IMR-90 (cell line): Measurements from ENCODE around the gene FNDC3B. TPM values are rescaled to one million over a fixed set of nuclear protein-coding genes. Genes with fewer than 3 reads are reported as not detected.

Experiments
- ATAC-seq: fragments of 200-7000 bp; cut with Tn5 transposase; 2 replicates; pipeline ENCODE4 v1.9.1; 2020; ENCODE audit warnings: low read depth, mild to moderate bottlenecking, moderate library complexity
- BruUV-seq: library from RNA; stranded (reverse); fragments of 400-500 nt; replicated peaks from 2 replicates; lab custom pipeline; 2021; lab: Mats Ljungman, UMichigan
- CTCF ChIA-PET: fragments of 300-600 bp; formaldehyde crosslinking; extraction: SDS; loops from one replicate; lab custom pipeline; 2021; ENCODE audit warnings: antibody characterized with exemption; lab: Yijun Ruan, JAX
- POLR2A ChIA-PET: fragments of 300-600 bp; sonication (Branson Sonifier 250); formaldehyde crosslinking; loops from one replicate; lab custom pipeline; 2022; ENCODE audit warnings: antibody characterized with exemption; ENCODE audit not compliant: unreplicated experiment; lab: Charles Lee
- DNase-seq: peaks from one replicate; pipeline ENCODE4 v3.0.0; 2013
- H2AFZ ChIP-seq: replicated peaks from 2 replicates; pipeline ENCODE3; 2013; ENCODE audit warnings: low read length, mild to moderate bottlenecking; ENCODE audit not compliant: poor library complexity
- H2AK5ac ChIP-seq: 2 replicates; pipeline ENCODE4 v1.6.1; 2013; ENCODE audit warnings: low read depth, low read length, inconsistent platforms
- H2AK9ac ChIP-seq: replicated peaks from 2 replicates; pipeline ENCODE3; 2013; ENCODE audit warnings: mild to moderate bottlenecking, low read depth, low read length, moderate library complexity; ENCODE audit not compliant: poor library complexity
- H2BK120ac ChIP-seq: 2 replicates; pipeline ENCODE4 v1.6.1; 2013; ENCODE audit warnings: low read depth, low read length, inconsistent platforms
- H2BK15ac ChIP-seq: 3 replicates; pipeline ENCODE4 v1.6.1; 2013; ENCODE audit warnings: low read depth, low read length, inconsistent platforms
- H2BK20ac ChIP-seq: 2 replicates; pipeline ENCODE4 v1.6.1; 2013; ENCODE audit warnings: low read depth, mild to moderate bottlenecking, inconsistent platforms, low read length, moderate library complexity
- H2BK5ac ChIP-seq: 2 replicates; pipeline ENCODE4 v1.6.1; 2013; ENCODE audit warnings: mild to moderate bottlenecking, low read depth, low read length, inconsistent platforms; ENCODE audit not compliant: poor library complexity, severe bottlenecking
- H3K14ac ChIP-seq: replicated peaks from 2 replicates; pipeline ENCODE4 v1.6.1; 2013; ENCODE audit warnings: low read depth, low read length, inconsistent platforms
- H3K18ac ChIP-seq: 2 replicates; pipeline ENCODE4 v1.6.1; 2013; ENCODE audit warnings: low read depth, low read length, control low read depth
- H3K23ac ChIP-seq: 2 replicates; pipeline ENCODE4 v1.6.1; 2013; ENCODE audit warnings: low read depth, low read length, inconsistent platforms
- H3K27ac ChIP-seq: 2 replicates; pipeline ENCODE4 v1.5.1; 2013; ENCODE audit warnings: mild to moderate bottlenecking, control low read depth, low read length; ENCODE audit not compliant: insufficient read depth
- H3K27me3 ChIP-seq: 2 replicates; pipeline ENCODE4 v1.6.1; 2013; ENCODE audit warnings: low read length; ENCODE audit not compliant: control insufficient read depth, insufficient read depth
- H3K36me3 ChIP-seq: 2 replicates; pipeline ENCODE4 v1.6.1; 2013; ENCODE audit warnings: low read length, mixed read lengths; ENCODE audit not compliant: control insufficient read depth, insufficient read depth
- H3K4ac ChIP-seq: 2 replicates; pipeline ENCODE4 v1.6.1; 2013; ENCODE audit warnings: low read depth, low read length, inconsistent platforms
- H3K4me1 ChIP-seq: 2 replicates; pipeline ENCODE4 v1.6.1; 2013; ENCODE audit warnings: low read length, mixed read lengths; ENCODE audit not compliant: control insufficient read depth, insufficient read depth
- H3K4me2 ChIP-seq: 2 replicates; pipeline ENCODE4 v1.6.1; 2013; ENCODE audit warnings: low read depth, mild to moderate bottlenecking, control low read depth, low read length, moderate library complexity
- H3K4me3 ChIP-seq: 2 replicates; pipeline ENCODE4 v1.5.1; 2013; ENCODE audit warnings: low read depth, mild to moderate bottlenecking, control low read depth, low read length, moderate library complexity; ENCODE audit not compliant: insufficient read depth
- H3K56ac ChIP-seq: 2 replicates; pipeline ENCODE4 v1.6.1; 2013; ENCODE audit warnings: low read length, inconsistent platforms; ENCODE audit not compliant: insufficient read depth; ENCODE audit errors: extremely low read depth
- H3K79me1 ChIP-seq, 2 experiments: 2 replicates each; pipeline ENCODE4 v1.6.1; 2013; ENCODE audit warnings: low read length in 2 of 2, inconsistent platforms in 1 of 2, low read depth in 1 of 2
- H3K9ac ChIP-seq: 2 replicates; pipeline ENCODE4 v1.6.1; 2013; ENCODE audit warnings: low read depth, low read length, control low read depth
- H3K9me1 ChIP-seq: 2 replicates; pipeline ENCODE4 v1.6.1; 2013; ENCODE audit warnings: low read length, inconsistent platforms; ENCODE audit not compliant: insufficient read depth
- H3K9me3 ChIP-seq: 2 replicates; pipeline ENCODE4 v1.6.1; 2013; ENCODE audit warnings: low read length; ENCODE audit not compliant: control insufficient read depth, insufficient read depth
- H4K20me1 ChIP-seq: 2 replicates; pipeline ENCODE4 v1.6.1; 2013; ENCODE audit warnings: low read length, inconsistent platforms; ENCODE audit not compliant: insufficient read depth
- H4K5ac ChIP-seq: 2 replicates; pipeline ENCODE4 v1.6.1; 2013; ENCODE audit warnings: mild to moderate bottlenecking, low read depth, low read length, control low read depth
- H4K8ac ChIP-seq, 2 experiments: 2 replicates each; pipeline ENCODE4 v1.6.1; 2013; ENCODE audit warnings: low read depth in 2 of 2, low read length in 2 of 2, control low read depth in 1 of 2, inconsistent platforms in 1 of 2
- H4K91ac ChIP-seq: 2 replicates; pipeline ENCODE4 v1.6.1; 2013; ENCODE audit warnings: low read depth, low read length, inconsistent platforms; ENCODE audit not compliant: insufficient read depth
- CHD1 ChIP-seq: IDR thresholded peaks from 2 replicates; pipeline ENCODE4 v1.6.1; 2012; ENCODE audit warnings: low read depth, low read length, improper control_type of control experiment
- RAD21 ChIP-seq: IDR thresholded peaks from 2 replicates; pipeline ENCODE4 v1.6.1; 2012; ENCODE audit warnings: low read length, improper control_type of control experiment
- RCOR1 ChIP-seq: IDR thresholded peaks from 2 replicates; pipeline ENCODE4 v1.6.1; 2012; ENCODE audit warnings: mild to moderate bottlenecking, low read length, improper control_type of control experiment; ENCODE audit not compliant: insufficient replicate concordance
- USF2 ChIP-seq: fragments of 150-350 bp; IDR thresholded peaks from 2 replicates; pipeline ENCODE4 v1.6.1; 2017; ENCODE audit warnings: mild to moderate bottlenecking, antibody characterized with exemption, low read length, low read depth
- WGBS, 2 experiments: methylation state at CpG; one replicate each; pipeline versions ENCODE4 v1.1.5 to v1.1.7; 2013; ENCODE audit warnings: missing lambda C conversion rate in 2 of 2; ENCODE audit not compliant: insufficient read length in 1 of 2; ENCODE audit errors: extremely low coverage in 2 of 2; 5-methylcytosine and 5-hydroxymethylcytosine counted together
- dilution Hi-C: fragments of 300-500 bp; cut with HindIII; formaldehyde crosslinking; loops from one replicate; pipeline ENCODE4 v1.14.3; 2018; ENCODE audit warnings: low sequenced_read_pairs; ENCODE audit not compliant: unreplicated experiment
- in situ Hi-C: fragments of 300-500 bp; cut with MboI; formaldehyde crosslinking; loops from 3 replicates; pipeline ENCODE4 v1.14.3; 2019; ENCODE audit warnings: low sequenced_read_pairs, inconsistent platforms, mixed read lengths
- intact Hi-C: fragments of 100-400 bp; cut with micrococcal nuclease; formaldehyde crosslinking; loops from 2 replicates; pipeline ENCODE4 v1.10.0; 2022
- polyA plus RNA-seq, 3 experiments: library from polyadenylated mRNA; depleted of rRNA; stranded (reverse); fragments of >200 nt; gene quantifications; 2 replicates each; pipeline ENCODE4 v1.2.3, GENCODE V29; 2012; ENCODE audit warnings: low replicate concordance in 1 of 3
- total RNA-seq: library from RNA; depleted of rRNA; stranded (reverse); fragments of >200 nt; gene quantifications from 2 replicates; pipeline ENCODE4 v1.2.3, GENCODE V29; 2012

Gene FNDC3B
- total and polyA plus RNA-seq, 2 of the 4 experiments (the other 2 are of a cell fraction) = 23.9 to 150 TPM

DNA sequence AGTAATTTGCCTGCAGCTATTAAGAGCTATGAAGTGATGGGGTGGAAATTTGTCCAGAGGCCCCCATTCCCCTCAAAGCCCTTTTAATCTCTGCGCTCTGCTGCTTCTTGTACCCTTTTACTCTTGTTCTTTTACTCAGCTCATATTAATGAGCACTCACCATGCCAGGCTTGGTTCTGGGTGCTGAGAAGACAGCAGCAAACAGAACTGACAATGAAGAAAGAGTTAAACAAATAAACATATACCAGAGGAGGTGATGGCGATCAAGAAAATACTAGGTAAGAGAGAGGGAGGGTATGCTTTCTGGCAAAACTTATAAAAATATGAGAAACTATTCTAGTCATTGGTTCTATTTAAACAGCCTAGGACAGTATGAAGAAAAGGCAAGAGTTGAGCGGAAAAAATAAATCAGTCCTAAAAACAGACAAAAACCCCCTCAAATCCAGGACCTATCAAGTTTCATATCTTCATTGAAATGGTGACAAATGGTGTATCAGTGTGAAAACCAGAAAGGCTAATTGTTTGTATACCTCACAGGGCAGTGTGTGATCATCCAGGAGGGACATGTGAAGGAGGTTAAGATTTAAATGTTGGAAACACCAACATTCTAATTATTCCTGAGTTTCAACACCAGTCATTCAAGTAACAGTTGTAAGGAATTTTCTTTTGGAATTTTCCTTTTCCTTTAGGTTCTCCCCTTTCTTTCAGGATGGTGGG lies 144.9 kb downstream of the FNDC3B start:
- Histone ChIP-seq H3K14ac (no peak overlapping the region), H2BK15ac (no peak overlapping the region), H3K18ac (no peak overlapping the region), H3K4me2 (no peak overlapping the region), H3K27me3 (no peaks in the 10 kb centered on the region), H4K5ac (no peak overlapping the region), H4K8ac (no peak overlapping the region), H3K4me1 (peaks cover 13% of the 10 kb centered on the region), H4K91ac (no peak overlapping the region), H2AFZ (no peak overlapping the region), H3K4ac (no peak overlapping the region), H3K9me1 (peaks cover 21% of the 10 kb centered on the region), H3K4me3 (no peak overlapping the region), H3K23ac (no peak overlapping the region), H2AK9ac (no peak overlapping the region), H2BK120ac (no peak overlapping the region), H3K56ac (no peak overlapping the region), H3K9me3 (no peaks in the 10 kb centered on the region), H3K9ac (no peak overlapping the region), H3K27ac (no peak overlapping the region), H3K36me3 (no peaks in the 10 kb centered on the region; the same call in 1 of the 2 replicates), H3K79me1 (peaks cover 29 to 89% of the 10 kb centered on the region in 2 experiments), H2AK5ac (no peak overlapping the region), H2BK5ac (no peak overlapping the region), H2BK20ac (no peak overlapping the region), H4K20me1 (peaks cover 83% of the 10 kb centered on the region)
- POLR2A ChIA-PET = interaction anchor here (0.7 kb wide), 1 partner anchor 75 kb away, joined by 4 read pairs; no protein-coding TSS in a partner anchor
- dilution Hi-C loops (no loop called here), in situ Hi-C loops (no loop called here), intact Hi-C loops (no loop called here)
- CTCF ChIA-PET = no interaction called here
- no TSS peak for BruUV-seq
- ATAC-seq = no peak
- TF ChIP-seq USF2 (no peak), RAD21 (no peak), RCOR1 (no peak), CHD1 (no peak)
- no peak for DNase-seq
- no CpG with 5 or more reads among the region's 3 CpGs for WGBS, 2 experiments
